NCI-H510A treated with DMSO at 0.1 percent for 48 hours (cell line): ENCODE results near the gene ZNF607.
"Not testable (repeated sequence)": the region's sequence is repeated elsewhere in the genome, so short reads cannot be mapped to it uniquely, and the experiment has no call there.

Source experiments
- DNase-seq: peaks from one replicate; lab custom pipeline; 2025; lab: John Stamatoyannopoulos, UW

ZNF607 gene

GRCh38 chr19:37719111-37719926 is at the start of gene ZNF607:
Gene ZNF607, minus strand, starts transcription at chr19:37719761. Its CDS starts 8,143 bp downstream, at chr19:37711618.
- DNase-seq: peak; percentile 94

GRCh38 chr19:37763488-37763887 is 43.9 kb upstream of the ZNF607 start:
- no peak for DNase-seq

- not testable (repeated sequence) for DNase-seq
Measured at GRCh38 chr19:37757683-37758082, 38.1 kb upstream of the ZNF607 start.

GRCh38 chr19:37738371-37738770 is 18.8 kb upstream of the ZNF607 start:
- no peak for DNase-seq

GRCh38 chr19:37725181-37725580 is 5.6 kb upstream of the ZNF607 start:
- no peak for DNase-seq

- no peak for DNase-seq
Measured at GRCh38 chr19:37719927-37720265, 335 bp upstream of the ZNF607 start.

- DNase-seq: no peak
Measured at GRCh38 chr19:37718304-37718703, 1.3 kb downstream of the ZNF607 start.

- DNase-seq: no peak
Measured at GRCh38 chr19:37716140-37716539, 3.4 kb downstream of the ZNF607 start.

GRCh38 chr19:37706052-37706605 is 13.4 kb downstream of the ZNF607 start:
- DNase-seq: no peak

- DNase-seq: no peak
Measured at GRCh38 chr19:37699057-37699456, 20.5 kb downstream of the ZNF607 start.

GRCh38 chr19:37698216-37698615 is 21.3 kb downstream of the ZNF607 start:
- DNase-seq: no peak

- DNase-seq: no peak
Measured at GRCh38 chr19:37695144-37695899, 24.2 kb downstream of the ZNF607 start.

GRCh38 chr19:37692956-37693620 is 26.5 kb downstream of the ZNF607 start:
- no peak for DNase-seq

- DNase-seq: peak; percentile 43
Measured at GRCh38 chr19:37691881-37692504, 27.6 kb downstream of the ZNF607 start.

- no peak for DNase-seq
Measured at GRCh38 chr19:37683520-37683919, 36.0 kb downstream of the ZNF607 start.

- DNase-seq: no peak
Measured at GRCh38 chr19:37669450-37669914, 50.1 kb downstream of the ZNF607 start.

- DNase-seq: not testable (repeated sequence)
Measured at GRCh38 chr19:37657157-37657556, 62.4 kb downstream of the ZNF607 start.

GRCh38 chr19:37655689-37656371 is 63.7 kb downstream of the ZNF607 start:
- peak; percentile 89 for DNase-seq

GRCh38 chr19:37655301-37655688 is 64.3 kb downstream of the ZNF607 start, which contains the start of gene ZFP30:
Gene ZFP30, minus strand, starts transcription at chr19:37655465. Its CDS starts 7,643 bp downstream, at chr19:37647822.
- peak; percentile 87 for DNase-seq

- peak; percentile 37 for DNase-seq
Measured at GRCh38 chr19:37654629-37655300, 64.8 kb downstream of the ZNF607 start.

GRCh38 chr19:37654118-37654517 is 65.4 kb downstream of the ZNF607 start:
- DNase-seq: no peak
